Brain pericyte (primary cell): ENCODE data around the gene PYGM.

Experiments
- DNase-seq: peaks from one replicate; pipeline ENCODE4 v3.0.0-alpha.2; 2012; ENCODE audit warnings: low read depth, low spot score

Gene PYGM

DNA sequence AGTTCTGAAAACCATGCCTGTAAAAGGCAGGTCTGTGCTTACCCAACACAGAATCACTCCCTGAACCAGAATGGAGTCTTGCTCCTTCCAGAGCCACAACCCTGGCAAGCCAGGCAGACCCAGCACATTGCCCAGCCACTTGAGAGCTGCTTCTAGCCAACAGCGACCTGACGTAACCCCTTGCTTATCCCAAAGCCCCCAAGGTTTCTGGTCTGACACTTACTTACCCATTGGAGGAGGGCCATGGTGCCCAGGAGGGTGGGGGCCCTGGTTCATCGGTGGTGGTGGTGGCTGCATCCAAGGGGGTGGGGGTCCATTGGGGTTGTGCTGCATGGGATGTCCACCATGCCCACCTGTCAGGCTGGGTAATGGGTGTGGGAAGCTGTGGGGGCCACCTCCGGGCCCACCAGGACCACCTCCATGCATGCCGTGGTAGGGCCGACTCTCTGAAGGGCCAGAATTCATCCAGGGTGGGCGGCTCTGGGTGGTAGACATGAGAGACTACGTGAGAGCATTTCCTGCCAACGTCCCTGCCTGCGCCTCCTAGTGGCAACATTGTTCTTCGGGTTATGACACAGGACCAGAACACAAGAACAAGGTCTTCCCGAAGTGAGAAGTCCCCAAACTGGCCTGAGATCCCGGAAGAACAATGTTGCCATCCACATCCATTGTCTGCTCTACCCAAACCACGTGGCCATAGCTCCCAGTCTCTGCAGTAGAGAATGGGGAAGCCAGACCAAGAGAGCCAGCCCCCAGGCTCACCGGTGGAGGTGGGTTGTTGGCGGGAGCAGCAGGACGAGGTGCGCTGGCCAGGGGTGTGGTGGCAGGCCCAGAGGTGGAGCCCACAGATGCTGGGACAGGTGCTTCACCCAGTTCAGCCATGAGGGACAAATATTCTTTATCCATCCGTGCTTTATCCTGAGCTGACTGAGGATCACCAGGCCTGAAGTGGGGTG, 7.8 kb upstream of the PYGM start:
- DNase-seq = no peak

- DNase-seq = no peak
Observed at GRCh38 chr11:64766881-64767280, 7.1 kb upstream of the PYGM start.

DNA sequence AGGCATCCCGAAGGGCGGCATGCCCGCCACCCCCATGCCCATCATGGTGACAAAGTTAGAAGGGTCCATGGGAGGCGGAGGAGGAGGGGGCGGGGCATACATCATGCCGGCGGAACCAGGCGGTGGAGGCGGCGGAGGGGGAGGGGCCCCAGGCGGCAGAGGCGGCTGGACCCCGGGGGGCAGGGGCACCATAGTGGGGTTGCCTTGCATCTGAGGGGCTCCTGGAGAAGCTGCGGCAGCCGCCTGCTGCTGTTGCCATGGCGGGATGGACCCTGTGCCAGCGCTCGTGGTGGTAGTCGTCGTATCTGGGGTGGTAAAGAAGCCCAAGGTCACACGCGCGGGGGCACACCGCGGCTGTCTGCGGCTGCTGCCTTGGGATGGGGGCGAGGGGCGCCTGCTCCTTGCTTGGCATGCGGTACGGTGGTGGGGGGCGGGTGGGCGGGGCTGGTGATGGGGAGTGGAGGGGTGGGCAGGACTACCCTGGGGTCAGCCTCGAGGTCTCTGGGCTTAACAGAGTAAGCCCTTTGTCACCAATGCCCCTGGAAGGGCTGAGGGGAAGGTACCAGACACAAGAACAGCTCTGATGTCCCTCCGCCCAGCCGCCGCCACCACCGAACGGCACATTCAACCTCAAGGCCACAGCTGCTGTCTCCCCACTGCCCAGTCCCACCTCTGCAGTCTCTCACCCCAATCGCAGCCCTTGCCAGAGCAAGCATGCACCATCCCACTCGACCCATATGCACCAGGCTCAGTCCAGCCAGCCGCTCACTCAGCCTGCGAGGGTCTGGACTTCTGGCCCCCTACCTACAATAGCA, 6.3 kb upstream of the PYGM start:
- no peak for DNase-seq

- no peak for DNase-seq
Observed at GRCh38 chr11:64765291-64765850, 5.6 kb upstream of the PYGM start.

GRCh38 chr11:64764753-64765152, 5.0 kb upstream of the PYGM start:
- DNase-seq = no peak

DNA sequence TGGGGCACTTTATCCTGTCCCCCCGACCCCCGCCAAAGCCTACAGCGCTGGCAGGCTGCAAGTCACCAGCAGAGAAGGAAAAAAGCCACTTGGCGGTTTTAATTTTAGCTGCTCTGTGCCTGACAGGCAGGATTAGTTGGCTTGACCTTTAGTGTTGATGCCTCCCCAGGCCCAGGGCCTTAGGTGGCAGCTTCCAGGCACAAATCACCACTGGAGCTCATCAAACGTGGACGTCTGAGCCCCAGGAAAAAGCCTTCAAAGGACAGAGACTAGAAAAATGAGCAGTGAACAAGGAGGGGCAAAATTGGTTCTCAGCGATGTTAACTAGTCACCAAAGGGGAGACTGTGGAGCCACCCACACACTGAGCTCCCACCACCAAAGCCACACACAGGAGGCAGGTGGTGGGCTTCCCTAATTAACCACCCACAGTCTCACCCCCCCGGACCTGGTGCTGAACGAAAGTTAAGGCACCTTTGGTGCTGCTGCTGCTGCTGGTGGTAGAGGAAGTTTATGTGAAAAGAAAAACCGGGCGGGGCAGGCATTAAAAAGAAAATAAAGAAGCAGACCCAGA, 4.4 kb upstream of the PYGM start:
- DNase-seq = no peak

DNA sequence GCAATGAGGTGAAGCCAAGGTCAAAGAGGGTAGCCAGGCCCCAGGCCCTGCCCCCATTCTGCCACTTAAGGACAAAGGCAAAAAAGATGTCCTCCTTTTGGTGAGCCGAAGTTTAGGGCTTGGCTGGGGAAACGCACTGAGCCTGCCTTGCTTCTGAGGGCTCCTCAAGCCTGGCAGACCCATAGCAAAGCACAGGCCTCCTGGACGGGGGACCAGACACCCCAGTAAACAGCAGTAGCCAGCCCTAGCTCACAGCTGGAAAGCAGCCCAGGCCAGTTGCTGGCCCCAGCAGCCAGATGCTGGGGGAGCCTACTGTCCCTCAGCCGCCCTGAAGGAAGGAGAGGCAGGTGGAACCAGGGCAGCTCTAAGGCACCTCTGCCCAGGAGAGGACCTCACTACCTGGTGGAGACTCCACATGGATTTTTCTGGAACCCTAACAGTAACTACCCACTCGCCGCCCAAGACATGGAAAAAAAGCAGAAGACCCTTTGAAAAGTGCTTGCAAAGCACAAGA, 3.8 kb upstream of the PYGM start:
- no peak for DNase-seq

DNA sequence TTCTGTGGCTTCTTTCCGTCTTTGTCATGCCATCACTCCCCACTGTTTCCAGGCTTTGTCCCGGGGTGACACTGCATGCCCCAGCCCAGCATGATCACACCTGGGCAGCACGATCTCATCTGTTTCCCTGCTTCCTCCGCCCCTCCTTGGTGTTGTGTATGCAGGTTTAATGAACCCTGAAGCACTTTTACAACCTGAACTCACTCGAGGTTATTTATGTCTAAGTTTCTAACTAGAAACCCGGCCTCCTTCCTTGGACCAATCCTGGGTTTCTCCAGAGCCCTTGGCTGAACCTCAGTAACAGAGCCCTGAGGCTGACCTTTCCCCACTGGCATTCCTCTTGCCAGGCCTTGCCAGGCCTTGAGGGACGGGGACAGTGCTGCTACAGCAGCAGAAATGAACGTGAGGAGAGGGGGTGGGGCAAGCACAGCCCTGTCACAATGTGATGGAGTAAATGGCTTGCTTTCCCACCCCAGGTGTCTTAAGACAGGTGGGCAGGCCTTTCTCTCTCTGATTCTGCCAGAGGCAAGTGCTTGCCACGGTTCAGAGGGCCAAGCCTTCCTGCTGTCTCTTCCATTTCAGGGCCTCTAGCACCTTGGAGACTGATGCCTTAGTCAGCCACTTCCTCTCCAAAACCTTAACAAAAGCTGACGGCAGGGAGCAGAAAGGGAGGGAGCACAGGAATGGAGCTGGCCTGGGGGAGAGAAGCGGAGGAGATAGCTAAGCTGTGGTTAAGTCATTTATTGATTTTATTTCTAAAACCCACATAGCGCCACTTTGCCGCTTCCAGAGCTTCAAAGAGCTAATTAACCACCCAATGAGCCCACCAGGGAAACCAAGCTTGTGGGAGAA, 3.1 kb upstream of the PYGM start:
- DNase-seq = no peak

GRCh38 chr11:64762277-64762673, 2.5 kb upstream of the PYGM start:
- no peak for DNase-seq

- DNase-seq = no peak
Observed at GRCh38 chr11:64760759-64761420, 1.1 kb upstream of the PYGM start.

- no peak for DNase-seq
Observed at GRCh38 chr11:64759131-64759721, 548 bp downstream of the PYGM start.

DNA sequence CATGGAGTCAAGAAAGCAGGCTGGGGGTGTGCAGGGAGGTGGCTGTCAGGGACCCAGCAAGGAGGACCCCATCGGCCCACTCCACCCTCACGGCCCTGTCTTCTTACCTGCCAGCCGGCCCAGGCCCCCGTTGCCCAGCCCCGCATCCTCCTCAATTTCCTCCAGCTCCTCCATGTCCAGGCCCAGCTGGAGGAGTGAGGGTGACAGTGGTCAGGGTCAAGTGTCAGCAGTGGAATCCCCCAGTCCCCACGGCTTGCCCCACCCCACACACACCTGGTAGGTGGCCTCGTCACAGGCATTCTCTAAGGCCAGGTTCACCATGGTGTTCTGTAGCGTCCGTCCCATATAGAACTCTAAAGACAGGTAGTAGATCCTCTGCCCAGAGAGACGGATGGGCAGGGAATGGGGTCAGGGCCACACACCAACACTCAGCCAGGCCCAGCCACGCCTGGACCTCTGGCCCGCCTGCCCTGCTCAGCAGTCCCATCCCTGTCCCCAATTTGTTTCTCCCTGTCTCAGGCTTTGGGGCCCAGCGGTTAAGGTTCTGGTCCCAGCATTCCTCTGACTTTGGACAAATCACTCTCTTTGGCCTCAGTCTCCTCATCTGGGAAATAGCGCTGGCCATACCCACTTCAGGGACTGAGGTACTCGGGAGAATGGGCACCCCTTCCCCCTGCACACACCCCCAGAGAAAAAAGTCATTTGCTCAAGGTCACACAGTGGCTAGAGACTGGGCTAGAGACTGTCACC, 1.3 kb downstream of the PYGM start:
- DNase-seq = no peak

DNA sequence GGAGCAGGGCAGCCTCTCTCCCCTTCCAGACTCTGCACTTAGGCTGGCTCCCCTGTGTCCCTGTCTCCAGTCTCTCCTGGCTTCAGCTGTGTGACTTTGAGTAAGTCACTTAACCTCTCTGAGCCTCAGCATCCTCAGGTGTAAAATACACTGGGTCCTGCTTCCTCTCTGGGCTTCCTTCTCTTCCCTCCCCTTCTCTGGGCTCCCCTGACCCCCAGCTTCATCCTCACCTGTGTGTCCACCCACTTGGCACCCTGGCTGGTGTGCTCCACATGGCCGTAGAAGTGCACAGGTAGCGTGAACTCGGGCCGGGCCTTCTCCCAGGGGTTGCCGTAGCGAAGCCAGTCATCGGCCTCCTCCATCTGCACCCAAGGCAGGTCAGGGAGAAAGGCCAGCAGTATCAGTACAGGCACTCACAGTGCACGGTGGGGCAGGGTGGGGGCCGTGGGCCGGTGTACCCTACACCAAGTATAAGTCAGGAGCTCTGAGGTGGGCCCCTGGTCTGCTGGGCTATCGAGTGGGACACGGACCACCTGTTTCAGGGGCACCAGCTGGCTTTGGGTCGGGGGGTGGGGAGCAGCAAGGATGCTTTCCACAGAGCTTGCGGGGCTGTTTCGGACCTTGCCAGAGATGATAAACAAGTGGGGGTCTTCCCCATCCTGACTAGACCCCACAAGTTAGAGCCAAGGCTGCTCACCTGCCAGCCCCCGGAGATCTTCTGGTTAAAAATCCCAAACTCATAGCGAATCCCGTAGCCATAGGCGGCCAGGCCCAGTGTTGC, 2.0 kb downstream of the PYGM start:
- no peak for DNase-seq

GRCh38 chr11:64755681-64756361, 4.0 kb downstream of the PYGM start:
- no peak for DNase-seq

DNA sequence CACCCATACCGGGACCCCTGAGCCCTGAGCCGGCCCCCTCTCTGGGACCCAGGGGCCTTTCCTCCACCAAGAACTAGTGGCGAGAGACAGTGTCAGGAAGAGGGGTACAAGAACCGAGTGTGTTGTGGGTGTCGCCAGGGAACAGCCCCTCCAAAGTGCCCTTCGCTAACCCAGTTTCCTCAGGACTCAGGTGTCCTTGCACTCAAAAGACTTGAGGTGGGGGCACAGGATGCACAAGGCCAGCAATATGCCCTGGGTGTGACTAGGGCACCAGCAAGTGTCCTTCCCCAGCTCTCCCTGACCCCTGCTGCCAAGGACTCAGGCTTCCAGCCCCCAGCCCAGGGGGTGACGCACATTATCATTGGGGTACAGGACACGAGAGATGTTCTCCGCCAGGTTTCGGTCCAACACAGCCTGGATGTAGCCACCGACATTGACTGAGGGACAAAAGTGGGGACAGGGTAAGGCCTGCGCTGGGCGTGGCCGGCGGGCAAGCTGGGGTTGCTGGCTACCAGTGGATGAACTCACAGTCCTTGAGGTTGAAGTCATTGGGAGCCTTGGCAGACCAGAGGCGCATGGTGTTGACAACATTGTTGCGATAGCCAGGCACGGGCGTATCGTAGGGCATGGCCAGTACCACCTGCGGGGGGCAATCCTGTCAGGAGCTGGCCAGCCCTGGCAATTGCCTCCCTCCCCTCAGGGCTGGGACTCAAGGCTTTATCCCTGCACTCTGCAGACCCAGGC, 4.7 kb downstream of the PYGM start:
- DNase-seq = no peak

GRCh38 chr11:64754124-64754918, 5.5 kb downstream of the PYGM start:
- no peak for DNase-seq
